OCI-LY3 (cell line): ENCODE data around the gene RAB3GAP2.

ENCODE experiments used
- EZH2phosphoT487 ChIP-seq: fragments of 200-600 bp; shearing (Covaris generic); IDR thresholded peaks from 2 replicates; pipeline ENCODE4 v1.6.1; 2018; ENCODE audit warnings: antibody characterized with exemption, mixed run types, low read depth
- TF ChIP-seq, protein P1 (sequence below): fragments of 200-600, 300-600 bp; sonication (generic); IDR thresholded peaks from 2 replicates; pipeline ENCODE4 v1.5.1; 2014; ENCODE audit warnings: antibody characterized with exemption, low read length, low read depth

GRCh38 chr1:220121791-220122530, 150.3 kb downstream of the RAB3GAP2 start:
- TF ChIP-seq, protein P1, sequence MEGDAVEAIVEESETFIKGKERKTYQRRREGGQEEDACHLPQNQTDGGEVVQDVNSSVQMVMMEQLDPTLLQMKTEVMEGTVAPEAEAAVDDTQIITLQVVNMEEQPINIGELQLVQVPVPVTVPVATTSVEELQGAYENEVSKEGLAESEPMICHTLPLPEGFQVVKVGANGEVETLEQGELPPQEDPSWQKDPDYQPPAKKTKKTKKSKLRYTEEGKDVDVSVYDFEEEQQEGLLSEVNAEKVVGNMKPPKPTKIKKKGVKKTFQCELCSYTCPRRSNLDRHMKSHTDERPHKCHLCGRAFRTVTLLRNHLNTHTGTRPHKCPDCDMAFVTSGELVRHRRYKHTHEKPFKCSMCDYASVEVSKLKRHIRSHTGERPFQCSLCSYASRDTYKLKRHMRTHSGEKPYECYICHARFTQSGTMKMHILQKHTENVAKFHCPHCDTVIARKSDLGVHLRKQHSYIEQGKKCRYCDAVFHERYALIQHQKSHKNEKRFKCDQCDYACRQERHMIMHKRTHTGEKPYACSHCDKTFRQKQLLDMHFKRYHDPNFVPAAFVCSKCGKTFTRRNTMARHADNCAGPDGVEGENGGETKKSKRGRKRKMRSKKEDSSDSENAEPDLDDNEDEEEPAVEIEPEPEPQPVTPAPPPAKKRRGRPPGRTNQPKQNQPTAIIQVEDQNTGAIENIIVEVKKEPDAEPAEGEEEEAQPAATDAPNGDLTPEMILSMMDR: no peak
- no peak for TF ChIP-seq EZH2phosphoT487
